NCI-H1694 treated with DMSO at 0.1 percent for 48 hours (cell line): ENCODE data around the gene COL18A1.

Source experiments
- DNase-seq: peaks from one replicate; lab custom pipeline; 2025; lab: John Stamatoyannopoulos, UW

Gene COL18A1

DNA sequence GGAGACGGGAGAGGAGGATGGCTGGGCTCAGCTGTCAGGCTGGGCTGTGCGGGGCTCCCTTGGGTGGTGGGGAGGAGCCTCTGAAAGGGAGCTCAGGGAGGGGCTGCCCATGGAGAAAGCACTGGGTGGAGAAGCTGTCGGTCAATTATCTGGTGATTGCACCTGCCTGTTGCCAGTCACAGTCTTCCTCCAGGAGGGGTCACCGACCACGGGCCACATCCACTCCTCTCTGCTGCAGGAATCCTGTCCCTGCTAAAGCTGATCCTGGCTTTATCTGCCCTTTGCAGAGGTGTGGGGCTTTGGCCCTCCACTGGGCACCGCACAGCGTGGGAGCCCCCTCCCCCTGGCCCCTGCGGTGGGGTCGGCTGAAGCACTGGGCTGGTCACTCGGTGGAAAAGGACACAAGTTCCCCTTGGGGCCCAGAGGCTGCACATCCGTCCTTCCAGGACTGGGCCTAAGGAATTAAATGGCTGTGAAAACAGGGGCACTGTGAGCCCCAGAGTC, 21.8 kb upstream of the COL18A1 start:
- DNase-seq: no peak

DNA sequence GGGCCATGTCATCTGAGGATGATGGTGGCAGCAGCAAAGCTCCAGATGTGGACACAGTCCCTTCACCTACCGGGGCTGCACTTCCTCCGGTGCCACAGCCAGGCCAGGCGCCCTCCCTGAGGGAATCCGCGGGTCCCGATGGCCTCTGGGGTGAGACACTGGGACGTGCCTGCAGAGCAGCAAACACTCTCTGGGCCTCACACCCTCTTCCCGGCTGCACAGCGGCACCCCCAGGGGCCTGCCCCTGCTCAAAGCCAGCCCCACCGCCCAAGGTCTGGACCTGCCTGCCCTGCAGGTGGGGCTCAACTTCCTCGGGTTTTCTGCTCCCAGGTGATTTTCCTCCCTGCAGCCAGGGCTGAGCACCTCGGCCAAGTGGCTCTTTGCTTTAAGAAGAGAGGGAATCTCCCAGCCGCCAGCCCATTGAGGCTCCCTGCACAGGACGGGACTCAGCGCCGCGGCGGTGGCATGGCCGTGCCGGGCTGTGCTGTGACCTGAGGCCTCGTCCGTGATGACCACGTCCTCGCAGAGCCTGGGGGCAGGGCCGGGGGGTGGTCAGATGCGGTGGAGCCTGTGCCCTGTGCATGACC, 21.3 kb upstream of the COL18A1 start:
- no peak for DNase-seq

DNA sequence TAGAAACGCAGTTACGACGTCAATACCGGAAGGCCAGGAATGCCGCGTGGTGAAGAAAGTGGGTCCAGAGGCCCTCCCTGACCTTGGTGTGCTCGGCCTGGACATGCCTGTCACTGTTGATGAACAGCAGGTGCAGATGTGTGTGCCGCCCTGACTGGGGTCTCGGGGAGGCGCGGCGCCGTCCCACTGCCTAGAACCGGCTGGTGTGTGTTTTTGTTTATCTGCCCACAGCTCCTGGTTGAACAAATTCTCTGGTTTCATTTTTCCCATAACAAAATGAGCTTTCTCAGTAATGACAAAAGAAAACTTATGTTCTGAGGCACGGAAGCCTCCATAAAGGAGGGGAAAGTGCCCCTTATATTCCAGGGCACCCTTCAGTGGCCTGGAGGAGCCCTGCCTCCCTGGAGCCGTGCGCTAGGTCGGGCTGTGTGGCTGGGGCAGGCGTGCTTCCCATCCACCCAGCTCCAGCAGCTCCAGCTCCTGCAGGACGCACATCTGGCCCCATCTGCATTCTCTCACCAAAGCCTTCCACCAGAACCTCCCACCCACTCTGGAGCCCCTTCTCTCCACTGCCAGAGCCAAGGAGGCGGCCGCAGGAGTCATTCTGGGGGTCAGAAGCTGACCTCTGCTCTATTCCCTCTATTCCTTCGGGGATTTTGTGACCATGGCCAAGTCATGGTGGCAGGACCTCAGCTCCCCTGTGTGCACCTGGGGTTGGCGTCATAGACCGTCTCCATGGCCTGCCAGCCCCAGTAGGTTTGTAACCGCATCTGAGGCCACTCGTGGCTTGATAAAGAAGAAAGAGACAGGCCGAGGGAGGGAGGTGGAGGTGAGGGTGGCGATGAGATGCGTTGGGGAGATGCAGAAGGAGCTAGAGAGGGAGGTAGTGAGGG, 20.1 kb upstream of the COL18A1 start:
- DNase-seq: no peak

DNA sequence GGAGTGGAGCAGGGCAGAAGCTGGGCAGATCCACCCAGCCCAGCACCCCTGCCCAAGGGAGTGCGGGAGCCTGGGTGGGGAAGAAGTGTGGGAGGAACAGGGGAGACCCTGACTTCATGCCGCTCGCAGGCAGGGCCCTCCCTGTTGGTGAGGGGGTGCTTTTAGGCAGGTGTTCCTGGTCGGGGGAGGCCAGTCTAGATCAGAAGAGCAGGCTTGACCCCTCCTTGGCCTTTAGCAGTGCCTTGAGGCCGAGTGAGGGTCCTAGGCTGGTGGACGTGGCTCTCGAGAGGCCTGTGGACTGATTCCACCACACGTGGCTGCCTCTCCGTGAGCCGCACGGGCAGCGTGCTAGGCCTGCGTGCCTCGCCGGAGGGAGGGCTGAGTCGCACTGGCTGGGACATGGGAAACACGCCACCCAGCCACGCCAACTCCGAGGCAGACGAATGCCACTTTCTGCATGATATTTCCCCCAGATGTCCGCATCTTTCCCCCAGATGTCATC, 19.4 kb upstream of the COL18A1 start:
- DNase-seq: no peak

DNA sequence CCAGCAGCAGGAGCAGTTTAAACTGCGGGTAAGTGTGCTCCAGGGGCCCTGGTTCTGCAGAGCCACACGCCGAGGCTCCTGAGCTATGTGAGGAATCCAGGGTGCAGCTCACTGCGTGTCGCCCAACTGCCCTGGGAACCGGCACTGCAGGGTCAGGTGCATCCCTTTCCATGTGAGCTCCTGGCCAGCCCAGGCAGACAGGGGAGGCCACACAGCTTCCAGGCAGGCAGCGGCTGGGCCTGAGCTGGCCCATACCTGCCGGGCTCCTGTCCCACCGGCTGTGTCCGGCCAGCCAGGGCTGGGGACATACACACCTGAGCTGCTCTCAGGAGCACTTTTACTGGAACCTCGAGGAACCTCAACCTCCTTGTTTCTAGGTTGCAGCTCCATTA, 18.6 kb upstream of the COL18A1 start:
- no peak for DNase-seq

DNA sequence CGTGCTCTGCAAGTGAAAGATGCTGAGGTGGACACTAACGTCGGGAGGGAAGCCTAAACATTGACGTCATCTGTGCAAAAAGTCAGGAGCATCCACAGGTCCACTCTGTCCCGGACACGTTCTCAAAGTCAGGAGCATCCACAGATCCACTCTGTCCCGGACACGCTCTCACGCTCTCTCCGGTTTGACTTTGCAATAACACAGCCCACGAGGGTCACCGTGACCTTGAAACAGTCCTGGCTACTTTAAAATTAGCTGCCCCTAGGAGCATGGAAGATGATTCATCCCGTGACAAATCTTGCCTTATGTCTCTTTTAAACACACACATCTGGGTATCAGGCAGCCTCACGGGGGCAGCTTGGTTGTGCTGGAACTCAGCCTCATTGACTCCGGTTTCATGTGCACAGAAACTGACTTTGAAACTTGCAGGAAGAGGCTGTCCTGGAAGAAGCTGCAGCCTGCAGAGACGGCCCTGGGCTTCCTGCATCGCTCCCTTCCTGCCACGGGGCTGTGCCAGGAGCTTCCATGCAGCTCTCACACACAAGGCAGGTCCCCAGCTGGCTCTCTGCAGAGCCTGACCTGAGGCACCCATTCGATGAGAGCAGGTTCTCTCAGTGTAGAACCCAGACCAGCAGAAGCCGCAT, 18.1 kb upstream of the COL18A1 start:
- DNase-seq: no peak

DNA sequence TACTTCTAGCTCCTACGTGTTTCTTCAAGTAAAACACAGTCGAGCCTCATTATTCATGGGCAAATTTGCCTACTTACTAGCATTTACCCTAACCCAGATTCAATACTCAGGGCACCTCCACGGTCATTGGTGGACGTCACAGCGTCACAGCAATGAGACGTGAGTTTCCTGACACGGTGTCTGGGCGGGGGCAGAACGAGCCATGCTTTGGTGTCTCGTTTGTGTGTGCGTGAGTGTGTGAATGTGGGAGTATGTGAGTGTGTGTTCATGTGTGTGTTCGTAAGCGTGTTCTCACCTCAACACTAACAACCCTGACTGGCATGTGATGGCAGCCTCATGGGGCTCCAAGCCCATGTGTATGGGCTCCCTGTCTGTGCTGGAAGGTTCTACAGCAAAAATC, 17.5 kb upstream of the COL18A1 start:
- DNase-seq: no peak

DNA sequence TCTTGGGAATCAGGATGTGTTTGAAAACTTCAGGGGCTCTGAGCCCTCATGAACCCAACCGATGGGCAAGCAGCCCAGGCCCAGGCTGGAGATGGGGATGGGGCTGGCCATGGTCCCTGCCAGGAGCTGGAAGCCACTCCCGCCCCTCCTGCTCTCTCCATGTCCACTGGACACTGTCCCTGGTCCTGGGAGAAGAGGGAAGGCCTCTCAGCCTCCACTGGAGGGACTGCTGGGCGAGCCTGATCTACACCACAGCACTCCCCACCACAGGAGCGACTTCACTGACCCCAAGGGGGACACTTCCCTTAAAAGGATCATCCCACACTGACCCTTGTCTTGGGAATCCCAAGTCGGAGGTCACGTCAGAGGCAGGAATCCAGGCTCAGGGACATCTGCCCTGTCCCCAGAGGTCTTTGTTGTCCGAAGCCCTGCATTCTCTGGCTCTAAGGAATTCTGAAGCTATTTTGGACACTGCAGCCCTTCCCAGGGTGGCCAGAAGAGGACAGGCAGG, 16.9 kb upstream of the COL18A1 start:
- DNase-seq: no peak

DNA sequence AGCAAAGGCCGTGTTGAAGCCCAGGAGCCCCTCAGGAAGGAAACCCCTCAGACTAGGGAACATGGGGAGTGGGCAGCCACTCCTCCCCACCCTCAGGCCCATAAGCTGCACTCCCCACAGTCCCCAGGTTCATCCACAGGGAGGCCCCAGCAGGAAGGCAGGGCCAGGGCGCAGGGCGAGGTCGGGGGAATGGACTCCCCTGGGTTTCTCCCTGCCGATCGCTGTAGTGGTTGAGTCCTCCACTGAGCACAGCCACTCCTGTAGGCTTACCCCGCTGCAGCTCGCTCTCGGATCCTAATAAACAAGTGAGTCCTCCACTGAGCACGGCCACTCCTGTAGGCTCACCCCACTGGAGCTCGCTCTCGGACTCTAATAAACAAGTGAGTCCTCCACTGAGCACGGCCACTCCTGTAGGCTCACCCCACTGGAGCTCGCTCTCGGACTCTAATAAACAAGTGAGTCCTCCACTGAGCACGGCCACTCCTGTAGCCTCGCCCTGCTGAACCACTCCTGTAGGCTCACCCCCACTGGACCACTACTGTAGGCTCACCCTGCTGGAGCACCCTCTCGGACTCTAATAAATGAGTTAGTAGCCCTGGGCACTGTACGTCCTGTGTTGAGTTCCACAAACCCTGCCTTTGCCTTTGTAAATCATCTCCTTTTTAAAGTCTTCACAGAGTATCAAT, 16.2 kb upstream of the COL18A1 start:
- no peak for DNase-seq

DNA sequence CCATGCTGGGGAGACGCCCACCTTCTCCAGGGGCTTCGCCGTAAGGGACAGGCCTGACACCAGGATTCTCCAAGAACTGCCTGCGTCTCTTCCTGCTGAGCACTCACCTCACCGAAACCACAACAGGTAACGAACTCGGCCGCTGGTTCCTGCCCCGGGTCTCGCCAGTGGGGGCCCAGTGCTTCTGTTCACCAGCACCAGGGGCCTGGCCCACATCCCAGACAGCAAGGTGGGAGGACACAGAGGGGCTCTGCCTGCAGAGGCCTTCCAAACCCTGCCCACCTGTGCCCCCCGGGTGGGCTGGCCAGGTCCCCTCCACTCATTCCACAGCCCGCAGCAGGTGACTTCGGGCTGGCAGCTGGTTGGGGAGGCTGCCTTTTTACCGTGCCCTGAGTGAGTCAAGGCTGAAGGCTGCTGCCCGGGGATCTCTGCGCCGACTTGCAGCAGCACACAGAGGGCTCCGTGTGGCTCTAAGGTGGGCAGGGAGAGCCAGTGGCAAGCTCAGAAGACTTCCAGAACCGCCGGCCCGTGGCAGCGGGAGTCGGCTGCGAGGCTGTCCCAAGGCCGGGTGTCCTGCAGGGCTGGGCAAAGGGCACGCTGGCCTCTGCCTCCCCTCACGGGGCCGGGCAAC, 14.7 kb upstream of the COL18A1 start:
- no peak for DNase-seq

DNA sequence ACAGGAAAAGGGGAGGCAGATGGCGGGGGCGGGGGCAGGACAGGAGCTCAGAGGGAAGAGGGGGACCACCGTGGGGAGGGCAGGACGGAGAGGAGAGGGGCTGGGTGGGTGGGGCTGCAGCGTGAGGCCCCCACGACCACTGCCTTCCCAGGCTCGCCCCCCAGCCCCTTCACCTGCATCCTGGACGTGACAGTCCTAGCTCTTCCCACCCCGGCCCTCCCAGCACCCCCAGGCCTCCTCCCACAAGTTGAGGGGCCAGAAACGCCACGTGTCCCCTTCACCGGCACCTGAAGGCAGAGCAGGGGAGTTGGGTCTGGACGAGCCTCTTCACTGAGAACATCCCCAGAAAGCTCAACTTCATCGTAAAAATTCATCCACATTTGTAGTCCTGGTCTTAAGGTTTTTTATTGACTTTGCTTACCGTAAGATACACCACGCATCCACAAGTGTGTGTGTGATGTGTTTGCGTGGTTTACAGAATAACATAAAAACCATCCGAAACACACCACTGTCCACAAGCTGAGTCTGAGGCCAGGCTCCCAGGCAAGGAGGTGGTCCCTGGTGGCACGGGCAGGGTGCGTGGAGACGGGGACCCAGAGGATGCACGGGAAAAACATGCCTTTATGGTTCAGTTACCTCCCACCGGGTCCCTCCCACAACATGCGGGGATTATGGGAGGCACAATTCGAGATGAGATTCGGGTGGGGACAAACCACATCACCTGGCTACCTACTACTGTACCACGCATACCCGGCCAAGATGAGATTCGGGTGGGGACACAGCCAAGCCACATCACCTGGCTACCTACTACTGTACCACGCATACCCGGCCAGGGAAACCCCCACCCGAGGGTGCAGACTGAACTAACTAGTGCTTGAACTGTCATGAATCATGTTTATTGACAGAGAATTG, 13.9 kb upstream of the COL18A1 start:
- DNase-seq: no peak

DNA sequence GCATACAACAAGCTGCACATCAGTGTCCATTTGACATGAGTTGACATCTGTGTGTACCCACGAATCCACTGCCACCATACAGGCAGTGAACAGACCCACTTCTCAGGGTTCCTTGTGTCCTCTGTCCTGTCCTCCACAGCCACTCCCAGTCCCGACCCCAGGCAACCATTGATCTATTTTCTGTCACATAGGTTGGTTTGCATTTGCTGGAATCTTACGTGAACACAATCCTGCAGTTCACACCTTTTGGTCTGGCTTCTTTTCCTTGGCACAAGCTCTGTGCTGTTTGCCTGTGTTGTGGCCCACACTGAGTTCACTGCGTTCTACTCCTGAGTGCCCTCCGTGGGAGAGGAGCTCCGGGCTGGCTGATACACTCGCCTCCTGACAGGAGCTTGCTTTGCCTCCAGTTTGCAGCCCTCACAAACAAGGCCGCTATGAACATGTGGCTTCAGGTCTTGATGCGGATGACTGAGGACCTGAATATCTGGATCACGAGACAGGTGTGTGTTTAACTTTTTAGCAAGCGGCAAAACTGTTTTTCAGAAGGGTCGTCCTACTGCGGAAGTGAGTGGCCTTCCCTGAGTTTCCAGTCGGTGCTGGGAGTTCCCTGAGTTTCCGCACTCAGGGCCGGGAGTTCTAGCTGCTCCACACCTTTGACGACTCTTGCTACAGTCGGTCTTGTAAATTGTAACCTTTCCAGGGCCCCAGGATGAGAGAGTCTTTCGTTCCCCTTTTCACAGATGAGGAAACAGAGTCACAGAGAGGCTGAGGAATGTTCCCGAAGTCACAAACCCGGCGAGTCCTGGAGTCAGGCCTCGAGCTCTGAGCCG, 13.0 kb upstream of the COL18A1 start:
- no peak for DNase-seq

DNA sequence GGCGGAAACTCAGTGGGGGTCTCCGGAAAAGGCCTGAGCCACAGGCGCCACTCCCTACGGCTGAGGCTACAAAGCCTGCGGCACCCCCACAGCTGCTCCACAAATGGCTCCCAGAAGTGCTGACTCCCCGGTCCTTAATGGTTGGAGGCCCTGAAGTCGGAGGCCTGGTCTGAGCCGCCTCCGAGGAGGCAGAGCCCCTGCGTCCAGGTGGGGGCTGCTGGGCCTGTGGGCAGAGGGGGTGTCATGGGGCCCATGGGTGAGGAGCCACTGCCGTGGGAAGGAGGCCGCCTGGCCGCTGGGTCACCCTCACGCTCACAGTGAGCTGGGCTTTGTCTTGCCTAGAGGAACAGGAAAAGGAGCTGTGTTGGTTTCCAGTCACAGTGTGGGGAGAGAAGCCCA, 12.4 kb upstream of the COL18A1 start:
- no peak for DNase-seq

DNA sequence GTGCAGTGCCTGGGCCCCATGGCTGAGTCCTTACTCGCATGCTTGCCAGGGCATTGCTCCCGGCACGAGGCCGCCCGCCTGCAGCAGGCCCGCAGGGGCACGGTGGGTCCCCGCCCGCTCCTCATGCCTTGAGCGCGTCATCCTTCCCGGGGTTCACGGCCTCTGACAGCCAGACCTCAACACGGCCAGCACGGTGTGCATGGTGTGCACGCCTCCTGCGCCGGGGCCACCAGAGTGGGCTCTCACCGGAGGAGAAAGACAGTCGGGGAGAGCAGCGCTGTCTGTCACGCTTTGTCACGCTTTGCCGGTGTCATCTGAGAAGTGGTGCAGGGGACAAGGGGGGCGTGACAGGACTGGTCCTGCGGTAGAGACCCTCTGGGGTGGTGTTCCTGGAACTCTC, 11.9 kb upstream of the COL18A1 start:
- no peak for DNase-seq

DNA sequence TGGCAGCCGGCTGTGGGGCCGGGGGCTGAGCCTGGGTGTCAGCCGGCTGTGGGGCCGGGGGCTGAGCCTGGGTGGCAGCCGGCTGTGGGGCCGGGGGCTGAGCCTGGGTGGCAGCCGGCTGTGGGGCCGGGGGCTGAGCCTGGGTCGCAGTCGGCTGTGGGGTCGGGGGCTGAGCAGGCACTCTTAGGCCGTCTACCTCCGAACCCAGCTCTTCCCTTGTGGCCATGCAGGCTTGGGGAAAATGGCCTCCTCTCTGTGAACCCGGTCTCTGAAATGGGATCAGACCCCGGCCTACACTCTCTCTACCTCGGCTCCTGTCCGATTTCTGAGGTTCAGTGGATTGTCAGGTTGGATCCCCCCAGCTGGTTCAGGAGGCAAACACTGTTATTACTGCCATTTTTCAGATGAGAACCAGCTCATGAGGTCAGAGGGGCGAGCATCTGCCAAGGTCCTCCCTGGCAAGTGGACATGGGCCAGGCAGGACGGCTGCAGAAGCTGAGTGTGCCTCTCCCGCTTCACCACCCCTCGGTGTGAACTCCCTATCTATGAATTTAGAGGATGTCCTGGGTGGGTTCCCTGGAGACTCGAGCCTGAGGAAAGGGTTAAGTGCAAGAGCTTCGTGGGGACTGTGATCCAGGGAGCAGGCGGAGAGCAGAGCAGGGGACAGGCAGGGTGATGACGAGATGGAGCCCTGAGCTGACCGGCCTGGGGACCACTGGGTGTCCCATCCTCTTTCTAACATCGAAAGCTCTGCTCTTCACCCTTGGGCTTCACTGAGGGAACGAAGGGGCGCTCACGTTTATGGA, 10.9 kb upstream of the COL18A1 start:
- no peak for DNase-seq

DNA sequence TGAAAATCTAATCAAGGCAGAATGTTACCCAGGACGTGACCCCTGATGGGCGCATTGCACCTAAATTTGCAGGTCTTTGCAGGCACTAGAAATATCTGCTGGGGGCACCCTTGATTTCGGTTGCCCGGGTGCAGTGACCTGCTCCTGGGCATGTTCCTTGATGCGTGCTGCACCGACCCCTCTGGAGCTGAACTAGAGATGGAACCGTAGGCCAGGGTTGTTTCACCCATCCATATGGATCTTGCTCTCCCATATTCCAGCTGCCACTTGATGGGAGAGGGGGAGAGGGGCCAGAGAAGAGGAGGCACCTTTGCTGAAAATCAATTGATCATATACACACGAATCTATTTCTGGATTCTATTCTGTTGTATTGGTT, 8.4 kb upstream of the COL18A1 start:
- DNase-seq: no peak

DNA sequence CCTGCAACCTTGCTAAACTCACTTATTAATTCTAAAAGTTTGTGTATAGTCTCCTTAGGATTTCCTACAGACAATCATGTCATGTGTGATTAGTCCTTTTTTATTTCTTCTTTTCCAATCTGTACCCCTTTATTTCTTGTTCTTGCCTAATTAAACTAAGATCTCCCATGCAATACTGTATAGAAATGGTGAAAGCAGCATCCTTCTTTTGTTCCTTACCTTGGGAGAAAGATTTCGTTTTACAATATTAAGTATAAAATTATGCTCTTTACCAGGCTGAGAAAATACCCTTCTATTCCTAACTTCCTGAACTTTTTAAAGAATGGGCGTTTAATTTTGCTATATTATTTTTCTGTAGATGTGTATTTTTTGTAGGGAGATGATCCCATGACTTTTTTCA, 7.6 kb upstream of the COL18A1 start:
- DNase-seq: no peak

DNA sequence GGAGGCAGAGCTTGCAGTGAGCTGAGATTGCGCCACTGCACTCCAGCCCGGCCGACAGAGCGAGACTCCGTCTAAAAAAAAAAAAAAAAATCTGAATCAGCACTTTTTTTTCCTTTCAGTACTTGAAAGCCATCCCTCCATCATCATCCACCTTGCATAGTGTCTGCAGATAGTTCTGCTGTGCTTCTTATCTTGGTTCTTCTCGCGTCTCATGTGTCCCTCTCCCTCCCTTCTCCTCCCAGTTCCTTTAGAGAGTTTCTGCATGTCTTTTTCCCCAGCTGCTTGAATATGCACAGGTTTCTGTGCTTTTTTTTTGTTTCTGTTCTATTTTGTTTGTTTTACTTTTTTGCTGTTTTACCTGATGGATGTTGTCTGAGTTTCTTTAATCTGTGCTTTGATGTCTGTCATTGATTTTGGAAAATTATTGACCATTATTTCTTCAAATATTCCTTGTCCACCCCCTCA, 3.9 kb upstream of the COL18A1 start:
- no peak for DNase-seq
